Measurements from ENCODE around the gene SSR4. TPM values are rescaled to one million over a fixed set of nuclear protein-coding genes. Genes with fewer than 3 reads are reported as not detected.
A peak's percentile ranks its signal among the peaks of the same experiment; 100 is the strongest.

The SSR4 gene
- total and polyA plus RNA-seq, 2 of the 13 experiments (the other 11 are each of a cell fraction or from before 2014, with no cell fraction given), result 214 to 288 TPM

DNA sequence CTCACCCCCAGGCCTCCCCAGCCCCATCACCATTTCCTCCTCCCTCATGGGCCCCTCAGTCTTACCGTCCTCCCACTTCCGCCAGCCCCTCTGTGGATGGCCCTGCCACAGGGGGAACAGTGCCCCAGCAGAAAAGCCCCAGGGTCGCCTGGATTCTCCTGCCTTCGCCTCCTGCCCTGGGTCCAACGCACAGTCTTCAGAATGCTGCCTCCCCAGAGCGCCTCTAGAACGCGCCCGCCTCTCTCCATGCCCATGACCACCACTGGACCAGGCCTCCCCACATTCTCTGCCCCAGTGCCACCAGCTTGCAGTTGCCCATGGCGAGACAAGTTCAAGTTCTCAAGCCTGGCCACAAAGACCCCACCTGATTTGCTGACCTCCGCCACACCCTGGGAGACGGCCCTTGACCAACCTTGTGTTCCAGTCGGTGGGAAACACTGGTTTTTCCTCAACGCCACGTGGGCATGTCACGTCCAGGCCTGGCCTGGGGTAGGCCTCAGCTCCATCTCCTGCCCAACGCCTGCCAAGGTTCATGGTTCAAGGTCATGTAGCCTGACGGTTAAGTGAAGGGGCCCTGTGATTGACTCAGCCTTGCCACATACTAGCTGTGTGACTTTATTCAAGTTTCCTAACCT is 31.1 kb upstream of the SSR4 start (continued):
- TF ChIP-seq ZNF180 (CRISPR knock-in tag; IDR thresholded peaks at IDR 0.05; ENCODE audit: borderline replicate concordance, low read depth) (no peak), ZNF350 (CRISPR knock-in tag; IDR thresholded peaks at IDR 0.05; ENCODE audit: borderline replicate concordance, low read depth) (no peak), HOXA3 (CRISPR knock-in tag; IDR thresholded peaks at IDR 0.05) (no peak), ZNF142 (CRISPR knock-in tag; IDR thresholded peaks at IDR 0.05) (no peak), KLF16 (CRISPR knock-in tag; IDR thresholded peaks at IDR 0.05) (0 out of 4 replicates have a peak, but pooled peaks of 1 of the 2 experiments have one; percentile 15), ZNF44 (CRISPR knock-in tag; IDR thresholded peaks at IDR 0.05) (no peak), HIVEP1 (CRISPR knock-in tag; IDR thresholded peaks at IDR 0.05) (0 out of 2 replicates have a peak, but pooled peaks have one; percentile 20), EED (CRISPR knock-in tag; IDR thresholded peaks at IDR 0.05) (no peak), CC2D1A (CRISPR knock-in tag; IDR thresholded peaks at IDR 0.05) (no peak), NRL (CRISPR knock-in tag; IDR thresholded peaks at IDR 0.05; ENCODE audit: borderline replicate concordance) (no peak), MEIS2 (CRISPR knock-in tag; IDR thresholded peaks at IDR 0.05) (no peak), PITX1 (CRISPR knock-in tag; IDR thresholded peaks at IDR 0.05) (no peak), MTA3 (CRISPR knock-in tag; IDR thresholded peaks at IDR 0.05) (no peak), ZNF326 (CRISPR knock-in tag; IDR thresholded peaks at IDR 0.05; ENCODE audit: borderline replicate concordance) (no peak), TEAD2 (CRISPR knock-in tag; IDR thresholded peaks at IDR 0.05) (0 out of 2 replicates have a peak, but pooled peaks have one; percentile 34), GRHL1 (CRISPR knock-in tag; conservative IDR thresholded peaks at IDR 0.05) (no peak)
- TF ChIP-seq, protein P1, sequence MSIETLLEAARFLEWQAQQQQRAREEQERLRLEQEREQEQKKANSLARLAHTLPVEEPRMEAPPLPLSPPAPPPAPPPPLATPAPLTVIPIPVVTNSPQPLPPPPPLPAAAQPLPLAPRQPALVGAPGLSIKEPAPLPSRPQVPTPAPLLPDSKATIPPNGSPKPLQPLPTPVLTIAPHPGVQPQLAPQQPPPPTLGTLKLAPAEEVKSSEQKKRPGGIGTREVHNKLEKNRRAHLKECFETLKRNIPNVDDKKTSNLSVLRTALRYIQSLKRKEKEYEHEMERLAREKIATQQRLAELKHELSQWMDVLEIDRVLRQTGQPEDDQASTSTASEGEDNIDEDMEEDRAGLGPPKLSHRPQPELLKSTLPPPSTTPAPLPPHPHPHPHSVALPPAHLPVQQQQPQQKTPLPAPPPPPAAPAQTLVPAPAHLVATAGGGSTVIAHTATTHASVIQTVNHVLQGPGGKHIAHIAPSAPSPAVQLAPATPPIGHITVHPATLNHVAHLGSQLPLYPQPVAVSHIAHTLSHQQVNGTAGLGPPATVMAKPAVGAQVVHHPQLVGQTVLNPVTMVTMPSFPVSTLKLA (IDR thresholded peaks at IDR 0.05), result peak; percentile 23; the same call in 1 of the 2 replicates
- TF ChIP-seq, protein P2, sequence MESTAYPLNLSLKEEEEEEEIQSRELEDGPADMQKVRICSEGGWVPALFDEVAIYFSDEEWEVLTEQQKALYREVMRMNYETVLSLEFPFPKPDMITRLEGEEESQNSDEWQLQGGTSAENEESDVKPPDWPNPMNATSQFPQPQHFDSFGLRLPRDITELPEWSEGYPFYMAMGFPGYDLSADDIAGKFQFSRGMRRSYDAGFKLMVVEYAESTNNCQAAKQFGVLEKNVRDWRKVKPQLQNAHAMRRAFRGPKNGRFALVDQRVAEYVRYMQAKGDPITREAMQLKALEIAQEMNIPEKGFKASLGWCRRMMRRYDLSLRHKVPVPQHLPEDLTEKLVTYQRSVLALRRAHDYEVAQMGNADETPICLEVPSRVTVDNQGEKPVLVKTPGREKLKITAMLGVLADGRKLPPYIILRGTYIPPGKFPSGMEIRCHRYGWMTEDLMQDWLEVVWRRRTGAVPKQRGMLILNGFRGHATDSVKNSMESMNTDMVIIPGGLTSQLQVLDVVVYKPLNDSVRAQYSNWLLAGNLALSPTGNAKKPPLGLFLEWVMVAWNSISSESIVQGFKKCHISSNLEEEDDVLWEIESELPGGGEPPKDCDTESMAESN (CRISPR knock-in tag; conservative IDR thresholded peaks at IDR 0.05), result no peak
- TF ChIP-seq, protein P3, sequence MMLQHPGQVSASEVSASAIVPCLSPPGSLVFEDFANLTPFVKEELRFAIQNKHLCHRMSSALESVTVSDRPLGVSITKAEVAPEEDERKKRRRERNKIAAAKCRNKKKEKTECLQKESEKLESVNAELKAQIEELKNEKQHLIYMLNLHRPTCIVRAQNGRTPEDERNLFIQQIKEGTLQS (CRISPR knock-in tag; IDR thresholded peaks at IDR 0.05), result no peak
